22Rv1 (cell line): ENCODE results near the gene NXPH3.

Experiments
- H3K27ac ChIP-seq: fragments of 450-650 bp; 2 replicates; pipeline ENCODE4 v1.5.1; 2017
- ZFX ChIP-seq: fragments of 450-650 bp; IDR thresholded peaks from 2 replicates; pipeline ENCODE4 v1.6.1; 2017; ENCODE audit warnings: antibody characterized with exemption, borderline replicate concordance
- TF ChIP-seq, protein P1 (sequence below): fragments of 450-650 bp; IDR thresholded peaks from 2 replicates; pipeline ENCODE4 v1.5.1; 2017; ENCODE audit warnings: mild to moderate bottlenecking

NXPH3 gene

DNA sequence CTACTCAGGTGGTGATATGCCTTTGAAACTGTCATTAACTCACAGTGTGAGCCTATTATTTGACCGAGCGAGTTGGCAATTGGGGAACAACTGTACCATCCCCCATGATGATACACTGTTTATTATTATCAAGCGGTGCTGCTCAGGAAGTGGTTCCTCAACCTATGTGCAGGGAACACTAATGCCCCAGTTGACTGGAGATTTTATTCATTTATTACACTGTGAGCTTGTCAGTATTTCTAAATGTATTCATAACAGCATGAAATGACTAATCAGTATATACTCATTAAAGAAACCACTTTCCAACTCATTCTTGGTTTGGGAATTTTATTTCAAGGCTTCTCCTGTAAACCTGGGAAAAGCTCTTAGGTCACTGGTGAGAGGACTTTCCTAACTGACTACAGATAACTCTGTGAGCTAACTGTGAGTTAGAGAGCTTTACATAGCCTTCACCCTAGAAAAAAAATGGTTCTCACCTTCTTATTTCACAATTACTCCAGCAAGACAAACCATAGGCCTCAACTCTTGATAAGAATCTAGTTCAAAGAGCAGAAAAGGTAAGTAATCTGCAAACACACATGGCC, 42.4 kb downstream of the NXPH3 start:
- no peak for TF ChIP-seq ZFX
- TF ChIP-seq, protein P1, sequence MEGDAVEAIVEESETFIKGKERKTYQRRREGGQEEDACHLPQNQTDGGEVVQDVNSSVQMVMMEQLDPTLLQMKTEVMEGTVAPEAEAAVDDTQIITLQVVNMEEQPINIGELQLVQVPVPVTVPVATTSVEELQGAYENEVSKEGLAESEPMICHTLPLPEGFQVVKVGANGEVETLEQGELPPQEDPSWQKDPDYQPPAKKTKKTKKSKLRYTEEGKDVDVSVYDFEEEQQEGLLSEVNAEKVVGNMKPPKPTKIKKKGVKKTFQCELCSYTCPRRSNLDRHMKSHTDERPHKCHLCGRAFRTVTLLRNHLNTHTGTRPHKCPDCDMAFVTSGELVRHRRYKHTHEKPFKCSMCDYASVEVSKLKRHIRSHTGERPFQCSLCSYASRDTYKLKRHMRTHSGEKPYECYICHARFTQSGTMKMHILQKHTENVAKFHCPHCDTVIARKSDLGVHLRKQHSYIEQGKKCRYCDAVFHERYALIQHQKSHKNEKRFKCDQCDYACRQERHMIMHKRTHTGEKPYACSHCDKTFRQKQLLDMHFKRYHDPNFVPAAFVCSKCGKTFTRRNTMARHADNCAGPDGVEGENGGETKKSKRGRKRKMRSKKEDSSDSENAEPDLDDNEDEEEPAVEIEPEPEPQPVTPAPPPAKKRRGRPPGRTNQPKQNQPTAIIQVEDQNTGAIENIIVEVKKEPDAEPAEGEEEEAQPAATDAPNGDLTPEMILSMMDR = no peak

DNA sequence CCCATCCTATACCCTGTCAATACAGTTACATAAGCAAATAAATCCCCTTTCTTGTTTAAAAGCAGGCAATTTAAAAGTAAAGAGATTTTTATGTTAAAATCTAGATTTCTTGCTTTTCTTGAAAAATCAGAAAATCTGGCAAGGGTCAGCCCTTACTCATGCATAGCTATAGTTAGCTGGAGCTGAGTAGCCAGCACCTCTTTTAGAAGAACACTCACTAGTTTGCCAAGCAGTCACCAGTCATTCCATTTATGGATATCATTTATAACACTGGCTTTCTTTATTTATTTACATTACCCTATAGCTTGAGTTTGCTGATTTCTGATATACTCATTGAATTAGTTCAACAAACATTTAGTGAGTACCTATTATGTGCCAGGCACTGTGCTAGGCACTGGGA, 45.7 kb downstream of the NXPH3 start:
- TF ChIP-seq, protein P1 = no peak
- TF ChIP-seq ZFX = no peak
- H3K27ac ChIP-seq = no peak overlapping the region

More for the DNA sequence above, 42.4 kb downstream of the NXPH3 start:
- no peak overlapping the region for H3K27ac ChIP-seq

DNA sequence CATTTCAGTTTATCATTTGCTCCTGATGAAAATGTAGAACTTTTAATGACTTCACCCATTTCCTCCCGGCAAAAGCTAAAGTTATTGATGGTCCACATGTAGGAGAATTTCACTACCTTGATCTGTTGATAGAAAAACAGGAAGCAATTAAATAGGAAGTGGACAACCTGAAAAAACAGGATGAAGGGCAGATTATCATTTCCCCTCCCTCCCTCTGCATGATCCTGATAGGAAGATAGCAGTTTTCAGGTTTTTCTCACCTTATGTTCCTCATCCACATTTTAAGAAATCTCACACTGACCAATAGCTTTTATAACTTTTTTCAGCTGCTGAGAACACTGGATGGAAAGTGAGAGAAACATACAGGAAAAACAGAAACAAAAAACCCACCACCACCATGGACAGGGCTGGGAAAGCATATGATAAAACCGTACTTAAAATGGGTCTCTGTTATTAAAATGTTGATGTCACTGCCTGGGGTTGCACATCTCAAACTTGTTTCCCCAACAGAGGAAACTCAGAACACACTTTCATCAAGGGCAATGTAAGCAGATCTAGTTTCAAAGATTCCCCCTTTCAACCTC, 46.4 kb downstream of the NXPH3 start:
- TF ChIP-seq, protein P1 = no peak
- H3K27ac ChIP-seq = no peak overlapping the region

DNA sequence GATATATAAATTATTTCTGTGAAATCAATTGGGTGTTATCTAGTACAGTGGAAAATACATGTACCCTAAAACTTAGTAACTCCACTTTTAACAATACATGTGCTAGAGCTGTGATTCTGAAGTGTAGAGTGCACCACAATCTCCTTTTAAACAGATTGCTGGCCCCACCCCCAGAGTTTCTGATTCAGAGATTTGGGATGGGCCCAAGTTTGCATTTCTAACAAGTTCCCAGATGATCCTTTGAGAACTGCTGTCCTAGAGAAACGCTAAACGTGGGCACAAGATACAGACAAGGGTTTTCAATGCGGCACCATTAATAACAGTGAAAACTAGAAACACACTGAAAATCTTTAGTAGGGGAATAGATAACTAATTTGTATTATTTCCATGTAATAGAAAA, 49.2 kb downstream of the NXPH3 start:
- no peak overlapping the region for H3K27ac ChIP-seq
- TF ChIP-seq, protein P1 = no peak
- TF ChIP-seq ZFX = no peak

DNA sequence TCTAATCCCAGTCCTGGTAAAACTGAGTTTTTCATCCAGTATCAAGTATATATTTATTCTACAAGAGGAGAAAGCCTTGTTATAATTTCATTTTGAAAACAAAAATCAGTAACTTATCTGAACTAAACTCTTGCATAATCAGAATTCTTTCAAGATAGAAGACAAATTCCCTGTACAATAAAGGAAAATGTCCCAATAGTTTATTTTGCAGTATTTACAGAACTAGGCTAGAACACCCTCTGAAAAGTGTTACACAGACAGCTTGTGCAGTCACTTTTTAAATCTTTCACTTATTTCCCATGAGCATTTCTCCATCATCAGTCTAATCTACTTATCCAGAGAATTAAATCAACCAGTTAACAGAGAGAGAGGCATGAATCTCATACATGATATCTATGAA, 53.8 kb downstream of the NXPH3 start:
- TF ChIP-seq, protein P1 = no peak
- TF ChIP-seq ZFX = no peak
- no peak overlapping the region for H3K27ac ChIP-seq

DNA sequence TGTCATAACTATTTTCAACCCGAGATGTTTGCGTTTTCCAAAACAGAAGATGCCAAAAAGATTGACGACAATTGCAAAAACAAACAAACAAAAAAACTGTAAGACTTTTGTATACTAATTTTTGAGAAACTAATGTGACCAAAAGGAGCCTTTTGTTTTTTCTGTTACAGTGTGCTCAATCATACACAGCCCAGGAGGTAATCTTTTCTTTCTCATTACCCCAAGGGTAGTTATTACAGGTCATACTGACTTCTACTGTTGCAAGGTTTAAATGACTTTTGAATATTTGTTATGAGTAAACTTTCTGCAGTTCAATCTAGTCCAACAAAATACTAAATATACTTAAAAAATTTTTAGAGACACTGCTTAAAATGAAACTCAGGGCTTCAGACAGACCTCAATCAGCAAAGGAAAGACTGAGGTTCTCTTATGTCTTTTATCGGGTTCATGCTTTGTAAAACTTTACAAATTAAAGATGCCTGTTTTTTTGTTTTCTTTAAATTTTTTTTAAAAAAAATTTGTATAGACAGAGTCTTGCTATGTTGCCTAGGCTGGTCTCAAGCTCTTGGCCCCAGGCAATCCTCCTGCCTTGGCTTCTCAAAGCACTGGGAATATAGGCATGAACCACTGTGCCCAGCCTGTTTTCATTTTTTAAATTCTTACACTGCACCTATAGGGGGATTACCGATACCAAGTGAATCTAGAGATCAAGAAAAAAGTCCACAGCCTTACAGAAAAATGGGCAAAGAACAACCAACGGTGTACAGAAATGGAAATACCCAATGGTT, 54.6 kb downstream of the NXPH3 start:
- no peak for TF ChIP-seq ZFX
- TF ChIP-seq, protein P1 = no peak
- no peak overlapping the region for H3K27ac ChIP-seq

DNA sequence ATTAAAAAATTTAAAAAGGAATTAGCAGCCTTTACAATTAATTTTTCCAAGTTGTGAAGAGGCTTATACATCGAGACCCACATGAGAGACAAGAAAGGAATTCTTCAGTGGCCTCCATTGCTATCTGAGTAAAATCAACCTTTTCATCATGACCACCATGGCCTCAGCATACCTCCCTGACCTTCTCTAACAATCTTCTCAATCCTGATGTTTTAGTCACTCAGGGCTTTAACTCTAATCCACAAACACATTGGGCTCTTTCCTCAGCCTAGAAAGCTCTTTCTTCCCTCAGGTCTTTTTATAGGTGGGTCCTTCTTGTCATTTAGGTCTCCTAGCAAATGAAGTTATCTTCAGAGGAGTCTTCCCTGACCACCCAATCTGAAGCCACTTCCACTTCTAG, 55.8 kb downstream of the NXPH3 start:
- TF ChIP-seq ZFX = no peak
- TF ChIP-seq, protein P1 = no peak

More for the DNA sequence above, 55.8 kb downstream of the NXPH3 start:
- H3K27ac ChIP-seq = no peak overlapping the region
